ENCODE data around the gene NEDD4L.

Gene NEDD4L

GRCh38 chr18:58128381-58129374 lies 84.7 kb downstream of the NEDD4L start:
- no peaks in the 10 kb centered on the region for H3K27me3 ChIP-seq (ENCODE audit: control insufficient read depth in 1 of 2, insufficient read depth in 2 of 2, low read length in 2 of 2)
- no peaks in the 10 kb centered on the region for H3K36me3 ChIP-seq (ENCODE audit: control insufficient read depth in 1 of 2, insufficient read depth in 2 of 2, low read length in 2 of 2)
- H3K27ac ChIP-seq (ENCODE audit: low read depth, low read length) = peak overlapping the region; percentile 30
- H3K4me1 ChIP-seq (ENCODE audit: control insufficient read depth in 1 of 2, insufficient read depth in 2 of 2, low read length in 2 of 2) = peaks cover 12 to 14% of the 10 kb centered on the region in 2 donors
- peak overlapping the region in 1 of 2 donors; percentile 30 for H3K9ac ChIP-seq (ENCODE audit: low read depth in 1 of 2, low read length in 2 of 2)
- H3K9me3 ChIP-seq (ENCODE audit: control insufficient read depth in 1 of 2, low read length in 2 of 2) = no peaks in the 10 kb centered on the region
- peak overlapping the region; percentile 6 to 43 for H3K4me3 ChIP-seq (ENCODE audit: low read depth in 1 of 2, low read length in 2 of 2)

- Histone ChIP-seq H3K9ac (ENCODE audit: low read depth in 1 of 2, low read length in 2 of 2) (no peak overlapping the region), H3K9me3 (ENCODE audit: control insufficient read depth in 1 of 2, low read length in 2 of 2) (no peaks in the 10 kb centered on the region), H3K27me3 (ENCODE audit: control insufficient read depth in 1 of 2, insufficient read depth in 2 of 2, low read length in 2 of 2) (no peaks in the 10 kb centered on the region), H3K36me3 (ENCODE audit: control insufficient read depth in 1 of 2, insufficient read depth in 2 of 2, low read length in 2 of 2) (no peaks in the 10 kb centered on the region), H3K4me1 (ENCODE audit: control insufficient read depth in 1 of 2, insufficient read depth in 2 of 2, low read length in 2 of 2) (peaks cover 17 to 22% of the 10 kb centered on the region in 2 donors), H3K27ac (ENCODE audit: low read depth, low read length) (no peak overlapping the region), H3K4me3 (ENCODE audit: low read depth in 1 of 2, low read length in 2 of 2) (no peak overlapping the region)
Observed at GRCh38 chr18:58132595-58133261, 88.7 kb downstream of the NEDD4L start.

DNA sequence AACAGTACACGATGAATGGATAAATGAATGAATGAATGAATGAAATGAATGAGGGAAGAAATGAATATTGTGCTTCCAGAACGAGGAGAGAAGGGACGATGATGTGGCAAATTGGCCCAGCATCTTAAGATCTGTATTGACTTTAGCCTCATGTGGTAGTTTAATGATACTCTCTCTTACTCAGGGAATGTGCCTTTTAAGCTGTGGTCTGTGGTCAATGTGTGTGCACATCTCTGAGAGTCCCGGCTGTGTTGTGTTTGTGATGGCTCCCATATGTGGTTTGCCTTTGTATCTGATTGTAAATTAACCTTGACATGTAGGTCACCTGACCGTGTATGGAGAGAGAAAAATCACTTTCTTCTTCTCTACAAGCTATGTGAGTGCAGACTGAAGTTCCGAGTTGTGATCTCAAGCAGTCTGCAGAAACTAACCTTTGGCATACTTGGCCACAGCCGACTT lies 91.2 kb downstream of the NEDD4L start:
- Histone ChIP-seq H3K9ac (ENCODE audit: low read depth in 1 of 2, low read length in 2 of 2) (no peak overlapping the region), H3K4me1 (ENCODE audit: control insufficient read depth in 1 of 2, insufficient read depth in 2 of 2, low read length in 2 of 2) (peaks cover 5 to 8% of the 10 kb centered on the region in 2 donors), H3K27ac (ENCODE audit: low read depth, low read length) (no peak overlapping the region), H3K36me3 (ENCODE audit: control insufficient read depth in 1 of 2, insufficient read depth in 2 of 2, low read length in 2 of 2) (no peaks in the 10 kb centered on the region), H3K4me3 (ENCODE audit: low read depth in 1 of 2, low read length in 2 of 2) (no peak overlapping the region), H3K9me3 (ENCODE audit: control insufficient read depth in 1 of 2, low read length in 2 of 2) (no peaks in the 10 kb centered on the region), H3K27me3 (ENCODE audit: control insufficient read depth in 1 of 2, insufficient read depth in 2 of 2, low read length in 2 of 2) (no peaks in the 10 kb centered on the region)

DNA sequence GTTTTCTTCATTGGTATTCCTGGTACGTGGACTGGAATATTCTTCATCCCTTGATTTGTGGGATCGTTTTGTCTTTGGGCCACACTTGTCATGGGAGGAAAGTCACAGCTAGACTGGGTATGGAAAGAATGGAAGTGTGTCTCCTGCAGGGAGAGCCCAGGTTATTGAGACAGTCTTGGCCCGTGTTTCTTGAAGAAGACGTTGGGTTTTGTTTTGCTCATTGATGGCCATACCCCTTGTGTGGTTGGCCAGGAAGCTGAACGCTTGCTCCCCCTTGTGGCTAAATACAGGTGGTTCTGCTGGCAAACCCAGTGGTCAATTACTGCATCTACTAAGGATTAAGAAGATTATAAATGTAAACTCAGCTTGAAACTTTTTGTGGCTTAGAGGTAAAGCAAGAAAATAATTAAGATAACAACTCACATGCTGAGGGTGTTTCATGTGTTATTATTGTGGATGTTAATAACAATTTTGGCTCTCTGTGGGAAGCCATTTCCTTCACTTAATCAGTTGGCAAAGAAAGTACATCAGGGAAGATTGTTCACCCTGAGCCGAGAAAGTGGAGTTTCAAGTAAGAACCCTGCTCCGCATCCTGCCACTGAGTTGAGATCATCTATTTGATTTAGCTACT lies 91.8 kb downstream of the NEDD4L start:
- Histone ChIP-seq H3K27ac (ENCODE audit: low read depth, low read length) (no peak overlapping the region), H3K27me3 (ENCODE audit: control insufficient read depth in 1 of 2, insufficient read depth in 2 of 2, low read length in 2 of 2) (no peaks in the 10 kb centered on the region), H3K36me3 (ENCODE audit: control insufficient read depth in 1 of 2, insufficient read depth in 2 of 2, low read length in 2 of 2) (no peaks in the 10 kb centered on the region), H3K4me3 (ENCODE audit: low read depth in 1 of 2, low read length in 2 of 2) (peak overlapping the region in 1 of 2 donors; percentile 37), H3K4me1 (ENCODE audit: control insufficient read depth in 1 of 2, insufficient read depth in 2 of 2, low read length in 2 of 2) (peaks cover 8 to 11% of the 10 kb centered on the region in 2 donors), H3K9ac (ENCODE audit: low read depth in 1 of 2, low read length in 2 of 2) (no peak overlapping the region), H3K9me3 (ENCODE audit: control insufficient read depth in 1 of 2, low read length in 2 of 2) (no peaks in the 10 kb centered on the region)

DNA sequence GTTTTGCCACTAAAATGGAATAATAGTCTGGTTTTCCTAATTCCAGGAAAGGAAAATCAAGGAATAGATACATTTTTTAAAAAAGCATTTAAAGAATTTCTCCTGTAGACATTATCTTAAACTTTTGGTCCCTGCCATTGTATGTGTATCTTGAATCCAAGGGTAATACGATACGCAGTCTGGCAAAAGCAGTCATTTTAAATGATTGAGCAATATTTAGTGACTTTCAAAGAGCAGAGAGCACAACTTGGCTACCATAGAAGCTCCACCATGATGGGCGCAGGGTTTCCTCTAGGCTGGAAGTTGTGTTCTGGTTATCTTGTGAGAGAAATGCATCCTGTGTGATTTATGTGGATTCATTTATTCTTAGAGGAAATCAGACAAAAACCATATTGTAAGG lies 92.9 kb downstream of the NEDD4L start:
- Histone ChIP-seq H3K27ac (ENCODE audit: low read depth, low read length) (no peak overlapping the region), H3K9me3 (ENCODE audit: control insufficient read depth in 1 of 2, low read length in 2 of 2) (no peaks in the 10 kb centered on the region), H3K27me3 (ENCODE audit: control insufficient read depth in 1 of 2, insufficient read depth in 2 of 2, low read length in 2 of 2) (no peaks in the 10 kb centered on the region), H3K9ac (ENCODE audit: low read depth in 1 of 2, low read length in 2 of 2) (no peak overlapping the region), H3K4me1 (ENCODE audit: control insufficient read depth in 1 of 2, insufficient read depth in 2 of 2, low read length in 2 of 2) (peaks cover 8 to 13% of the 10 kb centered on the region in 2 donors), H3K36me3 (ENCODE audit: control insufficient read depth in 1 of 2, insufficient read depth in 2 of 2, low read length in 2 of 2) (no peaks in the 10 kb centered on the region), H3K4me3 (ENCODE audit: low read depth in 1 of 2, low read length in 2 of 2) (no peak overlapping the region)

GRCh38 chr18:58139459-58140386 lies 95.7 kb downstream of the NEDD4L start:
- H3K27ac ChIP-seq (ENCODE audit: low read depth, low read length) = no peak overlapping the region
- no peaks in the 10 kb centered on the region for H3K27me3 ChIP-seq (ENCODE audit: control insufficient read depth in 1 of 2, insufficient read depth in 2 of 2, low read length in 2 of 2)
- H3K4me3 ChIP-seq (ENCODE audit: low read depth in 1 of 2, low read length in 2 of 2) = no peak overlapping the region
- peaks cover 8 to 13% of the 10 kb centered on the region in 2 donors for H3K4me1 ChIP-seq (ENCODE audit: control insufficient read depth in 1 of 2, insufficient read depth in 2 of 2, low read length in 2 of 2)
- no peak overlapping the region for H3K9ac ChIP-seq (ENCODE audit: low read depth in 1 of 2, low read length in 2 of 2)
- H3K9me3 ChIP-seq (ENCODE audit: control insufficient read depth in 1 of 2, low read length in 2 of 2) = no peaks in the 10 kb centered on the region
- no peaks in the 10 kb centered on the region for H3K36me3 ChIP-seq (ENCODE audit: control insufficient read depth in 1 of 2, insufficient read depth in 2 of 2, low read length in 2 of 2)

- Histone ChIP-seq H3K9ac (ENCODE audit: low read depth in 1 of 2, low read length in 2 of 2) (no peak overlapping the region), H3K4me3 (ENCODE audit: low read depth in 1 of 2, low read length in 2 of 2) (no peak overlapping the region), H3K9me3 (ENCODE audit: control insufficient read depth in 1 of 2, low read length in 2 of 2) (no peaks in the 10 kb centered on the region), H3K4me1 (ENCODE audit: control insufficient read depth in 1 of 2, insufficient read depth in 2 of 2, low read length in 2 of 2) (peaks cover under 1 to 9% of the 10 kb centered on the region in 2 donors), H3K27ac (ENCODE audit: low read depth, low read length) (no peak overlapping the region), H3K27me3 (ENCODE audit: control insufficient read depth in 1 of 2, insufficient read depth in 2 of 2, low read length in 2 of 2) (no peaks in the 10 kb centered on the region), H3K36me3 (ENCODE audit: control insufficient read depth in 1 of 2, insufficient read depth in 2 of 2, low read length in 2 of 2) (no peaks in the 10 kb centered on the region)
Observed at GRCh38 chr18:58140387-58141325, 96.6 kb downstream of the NEDD4L start.

- Histone ChIP-seq H3K4me3 (ENCODE audit: low read depth in 1 of 2, low read length in 2 of 2) (no peak overlapping the region), H3K4me1 (ENCODE audit: control insufficient read depth in 1 of 2, insufficient read depth in 2 of 2, low read length in 2 of 2) (peaks cover 0 to 8% of the 10 kb centered on the region in 2 donors), H3K9me3 (ENCODE audit: control insufficient read depth in 1 of 2, low read length in 2 of 2) (no peaks in the 10 kb centered on the region), H3K27ac (ENCODE audit: low read depth, low read length) (no peak overlapping the region), H3K27me3 (ENCODE audit: control insufficient read depth in 1 of 2, insufficient read depth in 2 of 2, low read length in 2 of 2) (no peaks in the 10 kb centered on the region), H3K9ac (ENCODE audit: low read depth in 1 of 2, low read length in 2 of 2) (no peak overlapping the region), H3K36me3 (ENCODE audit: control insufficient read depth in 1 of 2, insufficient read depth in 2 of 2, low read length in 2 of 2) (no peaks in the 10 kb centered on the region)
Observed at GRCh38 chr18:58143386-58143785, 99.4 kb downstream of the NEDD4L start.

All from duodenal mucosa (tissue), 2 donors.